Hepatocyte (in vitro differentiated cells): ENCODE results near the gene ADD1.

Experiments
- EZH2 ChIP-seq: fragments of 200-600 bp; sonication (generic); IDR thresholded peaks from 2 replicates; pipeline ENCODE4 v1.6.1; 2016; ENCODE audit warnings: antibody characterized with exemption, mild to moderate bottlenecking, borderline replicate concordance
- TF ChIP-seq, protein P1 (sequence below): fragments of 200-600 bp; sonication (generic); IDR thresholded peaks from 2 replicates; pipeline ENCODE4 v1.5.1; 2016; ENCODE audit warnings: antibody characterized with exemption, mild to moderate bottlenecking; ENCODE audit not compliant: poor library complexity

DNA sequence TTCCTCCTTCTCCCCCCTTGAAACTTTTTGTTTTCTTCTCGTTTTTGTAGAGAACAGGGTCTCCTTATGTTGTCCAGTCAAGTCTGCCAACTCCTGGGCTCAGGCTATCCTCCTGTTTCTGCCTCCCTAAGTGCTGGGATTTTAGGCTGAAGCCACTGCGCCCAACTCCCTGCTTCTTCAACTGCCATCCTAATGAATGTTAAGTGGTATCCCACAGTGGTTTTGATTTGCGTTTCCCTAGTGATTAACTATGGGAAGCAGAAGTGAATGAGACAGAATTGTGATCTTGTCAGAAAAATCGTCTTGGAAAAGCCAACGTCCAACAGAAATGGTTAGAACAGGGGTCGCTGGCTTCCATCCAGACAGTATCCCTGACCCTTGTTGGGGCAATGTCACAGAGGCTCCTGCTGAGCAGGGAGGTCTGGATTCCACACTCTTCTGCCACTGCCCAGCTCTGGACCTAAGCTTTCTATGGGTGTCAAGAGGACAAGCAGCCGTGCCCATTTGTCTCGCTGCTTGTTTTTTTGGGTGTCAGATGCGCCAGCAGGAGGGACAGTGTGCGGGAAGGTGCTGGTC lies 869 bp upstream of the ADD1 start:
- TF ChIP-seq, protein P1, sequence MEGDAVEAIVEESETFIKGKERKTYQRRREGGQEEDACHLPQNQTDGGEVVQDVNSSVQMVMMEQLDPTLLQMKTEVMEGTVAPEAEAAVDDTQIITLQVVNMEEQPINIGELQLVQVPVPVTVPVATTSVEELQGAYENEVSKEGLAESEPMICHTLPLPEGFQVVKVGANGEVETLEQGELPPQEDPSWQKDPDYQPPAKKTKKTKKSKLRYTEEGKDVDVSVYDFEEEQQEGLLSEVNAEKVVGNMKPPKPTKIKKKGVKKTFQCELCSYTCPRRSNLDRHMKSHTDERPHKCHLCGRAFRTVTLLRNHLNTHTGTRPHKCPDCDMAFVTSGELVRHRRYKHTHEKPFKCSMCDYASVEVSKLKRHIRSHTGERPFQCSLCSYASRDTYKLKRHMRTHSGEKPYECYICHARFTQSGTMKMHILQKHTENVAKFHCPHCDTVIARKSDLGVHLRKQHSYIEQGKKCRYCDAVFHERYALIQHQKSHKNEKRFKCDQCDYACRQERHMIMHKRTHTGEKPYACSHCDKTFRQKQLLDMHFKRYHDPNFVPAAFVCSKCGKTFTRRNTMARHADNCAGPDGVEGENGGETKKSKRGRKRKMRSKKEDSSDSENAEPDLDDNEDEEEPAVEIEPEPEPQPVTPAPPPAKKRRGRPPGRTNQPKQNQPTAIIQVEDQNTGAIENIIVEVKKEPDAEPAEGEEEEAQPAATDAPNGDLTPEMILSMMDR, result no peak
- no peak for TF ChIP-seq EZH2
